A549 (cell line): ENCODE measurements around the gene CXCR4. TPM values are rescaled to one million over a fixed set of nuclear protein-coding genes. Genes with fewer than 3 reads are reported as not detected.
A peak's percentile ranks its signal among the peaks of the same experiment; 100 is the strongest.

Experiments
- ATAC-seq, 2 experiments: fragments of 200-7000 bp in 1 of 2; fragments of >200 bp in 1 of 2; cut with Nextera tagmentation in 1 of 2; cut with Tn5 transposase in 1 of 2; 3 replicates each; pipeline versions ENCODE4 v1.8.0 to v1.9.1; 2018 to 2020; ENCODE audit warnings: mild to moderate bottlenecking in 1 of 2, moderate library complexity in 1 of 2
- CTCF ChIA-PET: fragments of 300-600 bp; sonication (Branson Sonifier 250); formaldehyde crosslinking; extraction: SDS; loops from one replicate; lab custom pipeline; 2021; ENCODE audit warnings: antibody characterized with exemption, inconsistent platforms; lab: Yijun Ruan, JAX
- POLR2A ChIA-PET: fragments of 350-600 bp; formaldehyde crosslinking; extraction: SDS; loops from one replicate; lab custom pipeline; 2021; ENCODE audit warnings: antibody characterized with exemption, inconsistent platforms; lab: Yijun Ruan, JAX
- DNase-seq, 2 experiments: peaks; one replicate each; pipeline versions ENCODE4 v3.0.0 to v3.0.0-alpha.2; 2011 to 2016; ENCODE audit warnings: low read depth in 1 of 2, low spot score in 1 of 2
- FAIRE-seq: peaks from 2 replicates; lab custom pipeline; 2011; peaks lifted over from hg19 to GRCh38; lab: Jason Lieb, UNC
- H3K27ac ChIP-seq, 2 experiments: fragments of >200 bp; sonication (Bioruptor Twin); formaldehyde crosslinking; 3 replicates each; pipeline ENCODE4 v1.5.1; 2016 to 2017
- H3K4me1 ChIP-seq: fragments of >200 bp; sonication (Bioruptor Twin); formaldehyde crosslinking; 3 replicates; pipeline ENCODE4 v1.6.1; 2016
- H3K4me2 ChIP-seq: fragments of >200 bp; sonication (Bioruptor Twin); formaldehyde crosslinking; 3 replicates; pipeline ENCODE4 v1.6.1; 2016
- H3K4me3 ChIP-seq: fragments of >200 bp; sonication (Bioruptor Twin); formaldehyde crosslinking; 3 replicates; pipeline ENCODE4 v1.5.1; 2016
- H3K9me3 ChIP-seq: fragments of >200 bp; sonication (Bioruptor Twin); formaldehyde crosslinking; 3 replicates; pipeline ENCODE4 v1.6.1; 2016
- CBX2 ChIP-seq: fragments of 200-600 bp; sonication (generic); IDR thresholded peaks from 2 replicates; pipeline ENCODE4 v1.6.1; 2016; ENCODE audit warnings: low read depth, mild to moderate bottlenecking, borderline replicate concordance
- CBX8 ChIP-seq: fragments of 200-600 bp; sonication (generic); IDR thresholded peaks from 2 replicates; pipeline ENCODE4 v1.6.1; 2016
- CEBPB ChIP-seq, 2 experiments: fragments of >200 bp in 1 of 2; sonication (Bioruptor Twin) in 1 of 2; formaldehyde crosslinking in 1 of 2; IDR thresholded peaks; 2 replicates each; pipeline ENCODE4 v1.6.1; 2012 to 2016
- ESRRA ChIP-seq: fragments of 150-350 bp; IDR thresholded peaks from 2 replicates; pipeline ENCODE4 v1.6.1; 2014; ENCODE audit warnings: mild to moderate bottlenecking, low read length, borderline replicate concordance
- FOXS1 ChIP-seq: fragments of 250-450 bp; sonication (Bioruptor Pico); IDR thresholded peaks from 2 replicates; pipeline ENCODE4 v1.5.0; 2020; ENCODE audit warnings: mild to moderate bottlenecking, moderate library complexity
- HDAC2 ChIP-seq: fragments of 200-600 bp; sonication (generic); IDR thresholded peaks from 2 replicates; pipeline ENCODE4 v1.6.1; 2016
- HEYL ChIP-seq: fragments of 250-450 bp; sonication (Bioruptor Pico); IDR thresholded peaks from 2 replicates; pipeline ENCODE4 v1.8.0; 2021; ENCODE audit warnings: mild to moderate bottlenecking, moderate library complexity
- HOXA7 ChIP-seq: fragments of 250-450 bp; sonication (Bioruptor Pico); IDR thresholded peaks from 2 replicates; pipeline ENCODE4 v1.5.0; 2020; ENCODE audit warnings: mild to moderate bottlenecking, moderate library complexity
- HOXB13 ChIP-seq: fragments of 250-450 bp; sonication (Bioruptor Pico); IDR thresholded peaks from 2 replicates; pipeline ENCODE4 v1.5.0; 2020; ENCODE audit warnings: low read depth, mild to moderate bottlenecking, moderate library complexity
- HOXB5 ChIP-seq: fragments of 250-450 bp; sonication (Bioruptor Pico); IDR thresholded peaks from 2 replicates; pipeline ENCODE4 v1.5.0; 2020; ENCODE audit warnings: mild to moderate bottlenecking, moderate library complexity
- KDM1A ChIP-seq: fragments of 200-600 bp; sonication (generic); IDR thresholded peaks from 2 replicates; pipeline ENCODE4 v1.6.1; 2016; ENCODE audit warnings: low read depth, mild to moderate bottlenecking
- MAX ChIP-seq: IDR thresholded peaks from 2 replicates; pipeline ENCODE4 v1.6.1; 2012
- MYC ChIP-seq: IDR thresholded peaks from 2 replicates; pipeline ENCODE4 v1.6.1; 2012; ENCODE audit warnings: mild to moderate bottlenecking, inconsistent platforms, low read length, improper control_type of control experiment, borderline replicate concordance
- POLR2AphosphoS2 ChIP-seq: conservative IDR thresholded peaks from 2 replicates; pipeline ENCODE4 v1.6.1; 2012; ENCODE audit warnings: low read length, improper control_type of control experiment, inconsistent platforms
- RNF2 ChIP-seq: fragments of 200-600 bp; sonication (generic); IDR thresholded peaks from 2 replicates; pipeline ENCODE4 v1.6.1; 2016; ENCODE audit warnings: low read depth, mild to moderate bottlenecking, antibody characterized with exemption, moderate library complexity, borderline replicate concordance
- SREBF2 ChIP-seq: fragments of 450-650 bp; IDR thresholded peaks from 2 replicates; pipeline ENCODE4 v1.6.1; 2014; ENCODE audit warnings: mild to moderate bottlenecking, moderate library complexity
- TFCP2L1 ChIP-seq: fragments of 250-450 bp; sonication (Bioruptor Pico); IDR thresholded peaks from 2 replicates; pipeline ENCODE4 v1.5.0; 2021; ENCODE audit warnings: mild to moderate bottlenecking
- TP53 ChIP-seq: fragments of 250-450 bp; sonication (Bioruptor Pico); IDR thresholded peaks from 2 replicates; pipeline ENCODE4 v1.5.0; 2021; ENCODE audit warnings: mild to moderate bottlenecking, moderate library complexity
- ZC3H11A ChIP-seq: fragments of 450-650 bp; IDR thresholded peaks from 2 replicates; pipeline ENCODE4 v1.6.1; 2014; ENCODE audit warnings: antibody characterized with exemption, mild to moderate bottlenecking
- ZFP36 ChIP-seq: fragments of 450-650 bp; IDR thresholded peaks from 2 replicates; pipeline ENCODE4 v1.6.1; 2014; ENCODE audit warnings: borderline replicate concordance; ENCODE audit not compliant: partially characterized antibody
- WGBS: methylation state at CpG from one replicate; pipeline ENCODE4 v1.1.6; 2017; ENCODE audit errors: missing lambda C conversion rate; 5-methylcytosine and 5-hydroxymethylcytosine counted together
- polyA plus RNA-seq, 4 experiments: library from polyadenylated mRNA; depleted of rRNA in 3 of 4; stranded (reverse); fragments of >200 nt; fragmentation: RNase III in 1 of 4; extraction: RNeasy Plus Mini Kit Qiagen cat#74134 plus additional on column Dnase treatment in 1 of 4; gene quantifications; 2 replicates in 3 of 4; 3 replicates in 1 of 4; pipeline ENCODE4 v1.2.3, GENCODE V29; 2011 to 2017
- TF ChIP-seq, protein P1 (sequence below): fragments of >200 bp; sonication (Bioruptor Twin); formaldehyde crosslinking; IDR thresholded peaks from 2 replicates; pipeline ENCODE4 v1.6.1; 2016
- TF ChIP-seq, protein P2 (sequence below): fragments of 450-650 bp; IDR thresholded peaks from 2 replicates; pipeline ENCODE4 v1.6.1; 2014; ENCODE audit warnings: antibody characterized with exemption
- TF ChIP-seq, protein P3 (sequence below): fragments of 250-450 bp; sonication (Bioruptor Pico); IDR thresholded peaks from 2 replicates; pipeline ENCODE4 v1.5.0; 2021; ENCODE audit warnings: mild to moderate bottlenecking, moderate library complexity, borderline replicate concordance

CXCR4 gene
- polyA plus RNA-seq, 2 of the 4 experiments (the other 2 are of a cell fraction), result 0.09 to 0.16 TPM

DNA sequence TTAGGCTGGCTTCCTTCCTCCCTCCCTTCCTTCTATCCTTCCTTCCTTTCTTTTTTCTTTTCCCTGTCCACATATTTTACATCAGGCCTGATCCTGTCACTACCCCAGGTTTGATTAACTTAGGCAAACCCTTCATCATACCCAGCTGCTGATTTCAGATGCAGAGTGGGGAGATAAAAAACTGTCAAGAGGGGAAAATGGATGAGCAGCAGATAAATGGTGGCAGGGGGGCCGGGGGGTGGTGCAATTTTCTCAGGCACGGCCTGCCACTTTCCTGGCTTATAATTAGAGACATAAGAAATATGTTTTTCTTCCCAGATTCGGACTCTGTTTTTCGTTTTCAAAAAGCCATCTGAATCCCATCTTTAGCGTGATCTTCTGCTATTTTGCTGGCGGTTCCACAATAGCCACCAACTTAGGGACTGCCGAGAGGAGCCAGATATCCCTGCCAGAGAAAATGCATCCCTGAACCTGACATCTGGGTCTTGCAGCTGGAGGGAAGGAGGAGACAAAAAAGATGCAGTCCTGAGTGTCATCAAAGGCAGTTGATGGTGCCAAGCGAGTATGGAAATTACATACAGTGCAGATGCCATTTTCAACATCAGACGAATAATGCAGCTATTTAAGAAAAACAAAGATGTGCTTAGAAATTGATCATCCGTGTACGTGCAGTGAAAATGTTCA lies 49.9 kb downstream of the CXCR4 start:
- POLR2A ChIA-PET, result no interaction called here
- 63% methylated on average over 11 of the region's 11 CpGs for WGBS
- CTCF ChIA-PET, result no interaction called here
- ATAC-seq (no peak), FAIRE-seq (no peak), DNase-seq (no peak)
- Histone ChIP-seq H3K9me3 (no peaks in the 10 kb centered on the region), H3K4me2 (no peak overlapping the region), H3K4me3 (no peak overlapping the region), H3K4me1 (peaks cover 9% of the 10 kb centered on the region; the same call in 1 of the 3 replicates), H3K27ac (no peak overlapping the region)
- TF ChIP-seq, protein P1, sequence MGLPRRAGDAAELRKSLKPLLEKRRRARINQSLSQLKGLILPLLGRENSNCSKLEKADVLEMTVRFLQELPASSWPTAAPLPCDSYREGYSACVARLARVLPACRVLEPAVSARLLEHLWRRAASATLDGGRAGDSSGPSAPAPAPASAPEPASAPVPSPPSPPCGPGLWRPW, result no peak
- TF ChIP-seq TFCP2L1, result no peak
- no peak for TF ChIP-seq MYC
- no peak for TF ChIP-seq HEYL (CRISPR knock-in tag)
- TF ChIP-seq, protein P2, sequence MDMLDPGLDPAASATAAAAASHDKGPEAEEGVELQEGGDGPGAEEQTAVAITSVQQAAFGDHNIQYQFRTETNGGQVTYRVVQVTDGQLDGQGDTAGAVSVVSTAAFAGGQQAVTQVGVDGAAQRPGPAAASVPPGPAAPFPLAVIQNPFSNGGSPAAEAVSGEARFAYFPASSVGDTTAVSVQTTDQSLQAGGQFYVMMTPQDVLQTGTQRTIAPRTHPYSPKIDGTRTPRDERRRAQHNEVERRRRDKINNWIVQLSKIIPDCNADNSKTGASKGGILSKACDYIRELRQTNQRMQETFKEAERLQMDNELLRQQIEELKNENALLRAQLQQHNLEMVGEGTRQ, result no peak

DNA sequence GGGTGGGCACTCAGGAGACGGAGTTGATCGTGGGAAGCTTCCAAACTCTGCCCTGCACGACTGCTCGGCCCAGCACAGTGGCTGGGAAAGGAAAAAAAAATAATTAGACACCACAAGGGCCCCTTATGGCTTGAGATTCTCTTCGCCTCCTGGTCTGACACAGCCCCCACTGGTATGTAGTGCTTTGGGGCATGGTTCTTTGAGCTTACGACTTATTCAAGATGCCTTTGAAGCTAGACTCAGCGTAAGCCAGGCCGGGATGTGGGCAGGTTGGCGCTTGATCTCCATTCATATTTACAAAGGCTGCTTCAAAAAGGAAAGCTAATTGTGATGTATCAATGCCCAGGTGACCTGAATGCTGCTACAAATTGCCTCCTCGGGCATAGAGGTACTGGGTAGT lies 50.5 kb downstream of the CXCR4 start:
- DNase-seq, result no peak
- ChIA-PET CTCF (no interaction called here), POLR2A (no interaction called here)
- no peak for ATAC-seq
- WGBS, result 64% methylated on average over 10 of the region's 10 CpGs
- H3K4me3 ChIP-seq, result no peak overlapping the region
- no peaks in the 10 kb centered on the region for H3K9me3 ChIP-seq
- peaks cover 9% of the 10 kb centered on the region; the same call in 1 of the 3 replicates for H3K4me1 ChIP-seq
- TF ChIP-seq ZFP36, result no peak
- TF ChIP-seq, protein P3, sequence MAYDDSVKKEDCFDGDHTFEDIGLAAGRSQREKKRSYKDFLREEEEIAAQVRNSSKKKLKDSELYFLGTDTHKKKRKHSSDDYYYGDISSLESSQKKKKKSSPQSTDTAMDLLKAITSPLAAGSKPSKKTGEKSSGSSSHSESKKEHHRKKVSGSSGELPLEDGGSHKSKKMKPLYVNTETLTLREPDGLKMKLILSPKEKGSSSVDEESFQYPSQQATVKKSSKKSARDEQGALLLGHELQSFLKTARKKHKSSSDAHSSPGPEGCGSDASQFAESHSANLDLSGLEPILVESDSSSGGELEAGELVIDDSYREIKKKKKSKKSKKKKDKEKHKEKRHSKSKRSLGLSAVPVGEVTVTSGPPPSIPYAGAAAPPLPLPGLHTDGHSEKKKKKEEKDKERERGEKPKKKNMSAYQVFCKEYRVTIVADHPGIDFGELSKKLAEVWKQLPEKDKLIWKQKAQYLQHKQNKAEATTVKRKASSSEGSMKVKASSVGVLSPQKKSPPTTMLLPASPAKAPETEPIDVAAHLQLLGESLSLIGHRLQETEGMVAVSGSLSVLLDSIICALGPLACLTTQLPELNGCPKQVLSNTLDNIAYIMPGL (CRISPR knock-in tag), result no peak
- TF ChIP-seq CBX8, result no peak
- TF ChIP-seq HOXA7, result no peak
- no peak for TF ChIP-seq MAX
- H3K27ac ChIP-seq, result no peak overlapping the region
- H3K4me2 ChIP-seq, result no peak overlapping the region
- no peak for FAIRE-seq

DNA sequence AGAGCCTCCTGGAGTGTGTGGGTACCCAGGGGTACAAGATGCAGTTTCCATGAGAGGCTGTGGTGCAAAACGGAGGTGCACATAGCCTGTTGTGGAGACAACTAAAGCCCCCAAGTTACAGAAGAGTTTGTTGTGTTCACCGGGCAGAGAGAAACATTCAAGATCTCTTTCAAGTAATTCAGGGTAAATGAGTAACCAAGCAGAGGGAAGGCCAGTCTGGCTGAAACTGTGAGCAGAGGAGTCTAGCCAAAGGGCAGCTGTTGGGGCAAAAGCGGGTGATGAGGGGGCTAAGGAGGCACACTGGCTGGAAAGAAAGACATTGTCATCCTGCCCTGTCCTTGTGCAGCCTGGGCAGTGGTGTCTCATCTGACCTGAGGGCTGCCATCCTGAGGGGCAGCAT lies 52.0 kb downstream of the CXCR4 start:
- Histone ChIP-seq H3K4me1 (peaks cover 9% of the 10 kb centered on the region; the same call in 1 of the 3 replicates), H3K27ac (no peak overlapping the region; a peak in 1 of 6 replicates), H3K4me3 (no peak overlapping the region), H3K9me3 (no peaks in the 10 kb centered on the region), H3K4me2 (peak overlapping the region; percentile 32; the same call in 2 of the 3 replicates)
- CTCF ChIA-PET, result no interaction called here
- POLR2A ChIA-PET, result no interaction called here
- DNase-seq (no peak), FAIRE-seq (no peak), ATAC-seq (peak in 1 of 2 experiments; percentile 30; a peak in 1 of 6 replicates)
- WGBS, result 19% methylated on average over 3 of the region's 3 CpGs
- TF ChIP-seq TP53 (CRISPR knock-in tag), result no peak
- TF ChIP-seq CBX8, result no peak
- no peak for TF ChIP-seq SREBF2
- TF ChIP-seq POLR2AphosphoS2, result no peak
- no peak for TF ChIP-seq ZC3H11A
- TF ChIP-seq, protein P1, result no peak
- no peak for TF ChIP-seq FOXS1 (CRISPR knock-in tag)
- TF ChIP-seq HDAC2, result no peak
- no peak for TF ChIP-seq CEBPB (IDR thresholded peaks at IDR 0.05)
- no peak for TF ChIP-seq ESRRA
- no peak for TF ChIP-seq RNF2
- TF ChIP-seq HOXB13 (CRISPR knock-in tag), result no peak
- TF ChIP-seq HEYL (CRISPR knock-in tag), result no peak
- TF ChIP-seq HOXB5 (CRISPR knock-in tag), result no peak
- TF ChIP-seq KDM1A, result no peak
- no peak for TF ChIP-seq CBX2
